Activated T-helper 1 cell treated with anti-CD3 and anti-CD28 coated beads, Interleukin-2, amount 50 U/mL, for 16 hours (primary cell): ENCODE data around the gene TEAD3.

Source experiments
- DNase-seq, 2 donors: peaks; one replicate each; pipeline ENCODE4 v3.0.0-alpha.2; 2020; ENCODE audit warnings: low read depth in 1 of 2, low spot score in 1 of 2

Gene TEAD3

GRCh38 chr6:35427435-35427834 lies 69.4 kb downstream of the TEAD3 start:
- DNase-seq, result no peak

GRCh38 chr6:35426074-35426473 lies 70.8 kb downstream of the TEAD3 start:
- DNase-seq, result no peak

GRCh38 chr6:35425284-35425683 lies 71.6 kb downstream of the TEAD3 start:
- no peak for DNase-seq
